ENCODE data around the gene TNFSF18. TPM values are rescaled to one million over a fixed set of nuclear protein-coding genes. Genes with fewer than 3 reads are reported as not detected.

TNFSF18 gene
- total RNA-seq, 2 donors from 2014 or later = 1.1 TPM; not detected in 1

GRCh38 chr1:173012126-173012525, 38.6 kb downstream of the TNFSF18 start:
- Histone ChIP-seq H3K4me3 (no peak overlapping the region), H3K9me3 (no peaks in the 10 kb centered on the region), H3K36me3 (no peaks in the 10 kb centered on the region), H3K27ac (no peak overlapping the region), H3K4me1 (ENCODE audit: control insufficient read depth in 1 of 2, low read depth in 2 of 2) (no peaks in the 10 kb centered on the region), H3K27me3 (replicated peaks; ENCODE audit: insufficient read depth) (no peaks in the 10 kb centered on the region)
- no peak for DNase-seq (ENCODE audit: low spot score)
- ATAC-seq (ENCODE audit: insufficient number of reproducible peaks, low FRiP score, low read depth) = no peak
- no peak for TF ChIP-seq CTCF (IDR thresholded peaks at IDR 0.05)

- Histone ChIP-seq H3K27me3 (replicated peaks; ENCODE audit: insufficient read depth) (no peaks in the 10 kb centered on the region), H3K9me3 (no peaks in the 10 kb centered on the region), H3K4me3 (no peak overlapping the region), H3K4me1 (ENCODE audit: control insufficient read depth in 1 of 2, low read depth in 2 of 2) (no peaks in the 10 kb centered on the region), H3K27ac (no peak overlapping the region), H3K36me3 (no peaks in the 10 kb centered on the region)
- no peak for TF ChIP-seq CTCF (IDR thresholded peaks at IDR 0.05)
- no peak for ATAC-seq (ENCODE audit: insufficient number of reproducible peaks, low FRiP score, low read depth)
- no peak for DNase-seq (ENCODE audit: low spot score)
Measured at GRCh38 chr1:173009597-173009996, 41.1 kb downstream of the TNFSF18 start.

- ATAC-seq (ENCODE audit: insufficient number of reproducible peaks, low FRiP score, low read depth) (no peak), DNase-seq (ENCODE audit: low spot score) (no peak)
- no peak overlapping the region for H3K4me3 ChIP-seq
- H3K9me3 ChIP-seq = no peaks in the 10 kb centered on the region
- H3K27ac ChIP-seq = no peak overlapping the region
- H3K4me1 ChIP-seq (ENCODE audit: control insufficient read depth in 1 of 2, low read depth in 2 of 2) = no peaks in the 10 kb centered on the region
- no peak for TF ChIP-seq CTCF (IDR thresholded peaks at IDR 0.05)
- H3K36me3 ChIP-seq = no peaks in the 10 kb centered on the region
- H3K27me3 ChIP-seq (replicated peaks; ENCODE audit: insufficient read depth) = no peaks in the 10 kb centered on the region
Measured at GRCh38 chr1:173005196-173005864, 45.4 kb downstream of the TNFSF18 start.

- H3K4me3 ChIP-seq = no peak overlapping the region
- no peaks in the 10 kb centered on the region for H3K4me1 ChIP-seq (ENCODE audit: control insufficient read depth in 1 of 2, low read depth in 2 of 2)
- H3K27ac ChIP-seq = no peak overlapping the region
- H3K9me3 ChIP-seq = no peaks in the 10 kb centered on the region
- DNase-seq (ENCODE audit: low spot score) = no peak
- no peak for ATAC-seq (ENCODE audit: insufficient number of reproducible peaks, low FRiP score, low read depth)
- H3K36me3 ChIP-seq = no peaks in the 10 kb centered on the region
- H3K27me3 ChIP-seq (replicated peaks; ENCODE audit: insufficient read depth) = no peaks in the 10 kb centered on the region
- no peak for TF ChIP-seq CTCF (IDR thresholded peaks at IDR 0.05)
Measured at GRCh38 chr1:173002891-173003838, 47.6 kb downstream of the TNFSF18 start.

GRCh38 chr1:172999349-172999748, 51.4 kb downstream of the TNFSF18 start:
- no peak for TF ChIP-seq CTCF (IDR thresholded peaks at IDR 0.05)
- Histone ChIP-seq H3K27me3 (replicated peaks; ENCODE audit: insufficient read depth) (no peaks in the 10 kb centered on the region), H3K9me3 (no peaks in the 10 kb centered on the region), H3K4me1 (ENCODE audit: control insufficient read depth in 1 of 2, low read depth in 2 of 2) (no peaks in the 10 kb centered on the region), H3K36me3 (no peaks in the 10 kb centered on the region), H3K27ac (no peak overlapping the region), H3K4me3 (no peak overlapping the region)
- ATAC-seq (ENCODE audit: insufficient number of reproducible peaks, low FRiP score, low read depth) (no peak), DNase-seq (ENCODE audit: low spot score) (no peak)
